Lower leg skin (tissue), 4 donors: ENCODE measurements around the gene ZNF584. TPM values are rescaled to one million over a fixed set of nuclear protein-coding genes. Genes with fewer than 3 reads are reported as not detected.

Experiments used
- DNase-seq, 2 donors: peaks; one replicate each; pipeline ENCODE4 v3.0.0-alpha.2; 2019; ENCODE audit warnings: low spot score in 2 of 2
- H3K4me3 ChIP-seq: fragments of 200-600 bp; sonication (generic); 2 replicates; pipeline ENCODE4 v1.5.1; 2017; ENCODE audit warnings: mild to moderate bottlenecking, low read depth; ENCODE audit not compliant: poor library complexity, severe bottlenecking
- POLR2A ChIP-seq, 2 donors: fragments of 450-650 bp; IDR thresholded peaks; one replicate each; pipeline ENCODE4 v1.6.1; 2016 to 2017; ENCODE audit warnings: antibody characterized with exemption in 2 of 2, mild to moderate bottlenecking in 1 of 2, moderate library complexity in 1 of 2
- WGBS, 2 donors: methylation state at CpG; one replicate each; pipeline ENCODE4 v1.1.5; 2018; 5-methylcytosine and 5-hydroxymethylcytosine counted together
- intact Hi-C: fragments of 100-400 bp; cut with DNase I; formaldehyde crosslinking; loops from one replicate; pipeline ENCODE4 v1.15.0; 2023; ENCODE audit warnings: low total_unique reads
- total RNA-seq, 4 donors: library from RNA; depleted of rRNA; stranded (reverse); fragments of >200 nt; gene quantifications; one replicate each; pipeline ENCODE4 v1.1.0, GENCODE V29; 2016
- TF ChIP-seq, protein P1 (sequence below), 3 donors: fragments of 450-650 bp; IDR thresholded peaks; one replicate each; pipeline ENCODE4 v1.5.1; 2016; ENCODE audit warnings: antibody characterized with exemption in 3 of 3, mild to moderate bottlenecking in 3 of 3, moderate library complexity in 2 of 3

ZNF584 gene
- total RNA-seq, 4 donors from 2014 or later: 16.9 to 28.6 (median 23.4) TPM

DNA sequence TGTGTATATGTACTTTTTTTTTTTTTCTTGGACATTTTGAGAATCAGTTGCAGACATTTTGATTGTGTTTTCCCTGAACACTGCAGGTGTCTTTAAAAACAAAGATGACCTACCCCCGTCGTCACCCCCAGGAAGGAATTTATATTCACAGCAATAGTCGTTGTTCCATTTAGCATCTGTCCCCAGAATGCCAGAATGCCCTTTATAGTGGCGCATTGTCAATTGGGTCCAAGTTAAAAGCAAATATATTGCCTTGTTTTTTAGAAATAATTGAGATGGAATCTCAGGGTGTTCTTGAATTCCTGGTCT, 14.8 kb upstream of the ZNF584 start:
- no peak for DNase-seq
- 83 to 86% methylated on average over 4 of the region's 4 CpGs for WGBS, 2 donors

GRCh38 chr19:58394821-58395219, 13.6 kb upstream of the ZNF584 start:
- 48 to 55% methylated on average over 3 of the region's 3 CpGs for WGBS, 2 donors
- intact Hi-C loops: no loop called here
- DNase-seq: no peak
- H3K4me3 ChIP-seq: no peak overlapping the region
- TF ChIP-seq, protein P1, sequence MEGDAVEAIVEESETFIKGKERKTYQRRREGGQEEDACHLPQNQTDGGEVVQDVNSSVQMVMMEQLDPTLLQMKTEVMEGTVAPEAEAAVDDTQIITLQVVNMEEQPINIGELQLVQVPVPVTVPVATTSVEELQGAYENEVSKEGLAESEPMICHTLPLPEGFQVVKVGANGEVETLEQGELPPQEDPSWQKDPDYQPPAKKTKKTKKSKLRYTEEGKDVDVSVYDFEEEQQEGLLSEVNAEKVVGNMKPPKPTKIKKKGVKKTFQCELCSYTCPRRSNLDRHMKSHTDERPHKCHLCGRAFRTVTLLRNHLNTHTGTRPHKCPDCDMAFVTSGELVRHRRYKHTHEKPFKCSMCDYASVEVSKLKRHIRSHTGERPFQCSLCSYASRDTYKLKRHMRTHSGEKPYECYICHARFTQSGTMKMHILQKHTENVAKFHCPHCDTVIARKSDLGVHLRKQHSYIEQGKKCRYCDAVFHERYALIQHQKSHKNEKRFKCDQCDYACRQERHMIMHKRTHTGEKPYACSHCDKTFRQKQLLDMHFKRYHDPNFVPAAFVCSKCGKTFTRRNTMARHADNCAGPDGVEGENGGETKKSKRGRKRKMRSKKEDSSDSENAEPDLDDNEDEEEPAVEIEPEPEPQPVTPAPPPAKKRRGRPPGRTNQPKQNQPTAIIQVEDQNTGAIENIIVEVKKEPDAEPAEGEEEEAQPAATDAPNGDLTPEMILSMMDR (IDR thresholded peaks at IDR 0.05): no peak
- no peak for TF ChIP-seq POLR2A (IDR thresholded peaks at IDR 0.05)

More for the DNA sequence above, 14.8 kb upstream of the ZNF584 start:
- H3K4me3 ChIP-seq: no peak overlapping the region
- no peak for TF ChIP-seq POLR2A (IDR thresholded peaks at IDR 0.05)
- TF ChIP-seq, protein P1 (IDR thresholded peaks at IDR 0.05): no peak
- intact Hi-C loops: no loop called here

DNA sequence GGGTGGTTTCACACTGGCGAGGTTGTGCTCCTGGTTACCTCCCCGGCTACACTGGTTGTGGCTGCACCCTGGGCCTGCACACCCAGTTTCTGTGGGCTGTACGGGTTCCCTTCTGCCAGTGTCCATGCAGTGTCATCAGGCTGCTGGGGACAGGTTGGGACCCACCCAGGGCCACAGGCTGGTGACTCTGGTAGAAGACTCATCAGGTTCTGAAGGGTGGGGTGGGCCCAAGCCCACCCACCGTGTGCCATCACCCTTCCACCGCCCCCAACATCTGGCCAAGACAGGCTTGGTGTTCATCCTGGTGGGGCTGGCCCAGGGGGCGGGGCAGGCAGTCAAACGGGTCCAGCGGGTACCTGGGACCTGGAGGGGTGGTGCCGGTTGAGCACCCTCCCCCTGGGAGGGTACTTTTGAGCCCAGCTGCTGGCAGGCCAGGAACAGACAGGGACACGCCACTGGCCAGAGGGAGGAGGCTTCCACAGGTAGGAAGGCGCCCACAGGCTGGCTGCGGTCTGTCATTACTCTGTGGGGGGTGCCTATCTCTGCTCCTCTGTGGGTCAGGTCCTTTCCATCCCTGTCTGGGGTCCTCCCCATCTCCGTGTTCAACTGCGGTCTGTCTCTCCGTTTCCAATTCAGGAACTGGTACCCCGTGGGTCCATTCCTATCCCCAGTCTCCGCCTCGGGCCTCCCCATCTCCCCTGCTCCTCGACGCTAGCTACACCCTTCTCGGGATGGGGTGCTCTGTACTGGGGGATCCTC, 13.1 kb upstream of the ZNF584 start, which contains the start of gene RNF225:
Gene RNF225 (plus strand): TSS at position 437 of the 759 bp plus-strand sequence. CDS start 434 bp downstream, outside the sequence.
- WGBS, 2 donors: 23 to 27% methylated on average over 16 to 20 of the region's 21 CpGs
- H3K4me3 ChIP-seq: no peak within 1 kb of the TSS
- no peak for DNase-seq
- TF ChIP-seq, protein P1 (IDR thresholded peaks at IDR 0.05): no peak
- TF ChIP-seq POLR2A (IDR thresholded peaks at IDR 0.05): no peak
- intact Hi-C loops: no loop called here

DNA sequence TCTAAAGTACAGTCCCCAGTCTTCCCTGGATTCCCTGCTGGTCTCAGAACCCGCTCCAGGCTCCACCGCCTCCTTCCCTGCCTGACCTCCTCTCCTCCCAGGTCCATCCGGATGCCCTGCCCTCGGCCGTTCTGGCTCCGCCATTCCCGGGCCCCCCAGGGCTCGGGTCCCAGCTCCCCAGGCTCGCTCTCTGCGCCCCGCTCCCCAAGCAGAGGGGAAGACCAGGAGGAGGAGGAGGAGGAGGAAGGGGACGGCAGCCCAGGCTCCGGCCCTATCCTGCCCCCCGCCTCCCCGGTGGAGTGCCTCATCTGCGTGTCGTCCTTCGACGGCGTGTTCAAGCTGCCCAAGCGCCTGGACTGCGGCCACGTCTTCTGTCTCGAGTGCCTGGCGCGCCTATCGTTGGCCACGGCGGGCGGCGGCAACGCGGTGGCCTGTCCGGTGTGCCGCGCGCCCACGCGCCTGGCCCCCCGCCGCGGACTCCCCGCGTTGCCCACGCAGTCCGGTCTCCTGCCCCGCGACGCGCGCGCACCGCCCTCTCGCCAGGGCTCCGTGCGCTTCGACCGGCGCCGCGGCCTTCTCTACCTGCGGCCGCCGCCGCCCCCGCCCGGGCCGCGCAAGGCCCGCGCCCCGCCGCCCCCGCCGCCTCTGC, 12.3 kb upstream of the ZNF584 start:
- DNase-seq: no peak
- H3K4me3 ChIP-seq: no peak overlapping the region
- TF ChIP-seq, protein P1 (IDR thresholded peaks at IDR 0.05): no peak
- no peak for TF ChIP-seq POLR2A (IDR thresholded peaks at IDR 0.05)
- intact Hi-C loops: no loop called here
- WGBS, 2 donors: 9 to 10% methylated on average over 15 to 20 of the region's 75 CpGs

DNA sequence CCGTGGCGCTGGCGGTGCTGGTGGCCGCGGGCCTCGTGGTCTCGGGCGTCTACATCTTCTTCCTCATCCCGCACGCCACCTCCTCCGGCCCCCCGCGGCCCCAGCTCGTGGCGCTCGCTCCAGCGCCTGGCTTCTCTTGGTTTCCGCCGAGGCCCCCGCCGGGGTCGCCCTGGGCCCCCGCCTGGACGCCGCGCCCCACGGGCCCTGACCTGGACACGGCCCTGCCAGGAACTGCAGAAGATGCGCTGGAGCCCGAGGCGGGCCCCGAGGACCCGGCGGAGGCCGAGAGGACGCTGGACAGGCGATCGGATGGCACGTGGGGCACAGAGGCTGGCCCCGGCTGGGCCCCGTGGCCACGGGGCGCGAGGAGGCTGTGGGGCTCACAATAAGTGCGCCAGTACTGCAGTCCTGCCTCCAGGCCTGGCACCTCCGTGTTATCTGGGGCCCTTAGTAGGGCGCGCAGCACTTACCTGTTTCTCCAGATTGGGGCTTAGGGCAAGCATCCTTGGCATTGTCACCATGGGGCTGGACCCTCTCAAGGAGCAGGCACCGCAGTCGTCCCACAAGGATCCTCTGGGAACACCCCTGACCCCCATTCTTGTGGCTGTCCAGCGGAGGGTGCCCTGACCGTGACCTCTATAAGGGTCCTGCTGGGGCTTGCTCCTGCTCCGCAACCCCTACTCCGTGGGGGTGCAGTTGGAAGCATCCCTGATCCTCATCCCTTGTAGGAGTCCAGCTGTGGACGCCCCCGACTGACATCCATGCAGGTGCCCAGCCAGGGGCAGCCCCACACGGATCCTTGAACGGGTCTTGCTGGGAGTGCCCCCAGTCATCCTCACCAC, 11.5 kb upstream of the ZNF584 start:
- WGBS, 2 donors: 46 to 55% methylated on average over 28 to 34 of the region's 58 CpGs
- DNase-seq: no peak
- intact Hi-C loops: no loop called here
- no peak overlapping the region for H3K4me3 ChIP-seq
- TF ChIP-seq, protein P1 (IDR thresholded peaks at IDR 0.05): no peak
- TF ChIP-seq POLR2A (IDR thresholded peaks at IDR 0.05): no peak
